ENCODE measurements around the gene PUDP. TPM values are rescaled to one million over a fixed set of nuclear protein-coding genes. Genes with fewer than 3 reads are reported as not detected.
"Not testable (repeated sequence)": the region's sequence is repeated elsewhere in the genome, so short reads cannot be mapped to it uniquely, and the experiment has no call there.

PUDP gene
- total RNA-seq, 1 donor from 2014 or later: 17.4 TPM

DNA sequence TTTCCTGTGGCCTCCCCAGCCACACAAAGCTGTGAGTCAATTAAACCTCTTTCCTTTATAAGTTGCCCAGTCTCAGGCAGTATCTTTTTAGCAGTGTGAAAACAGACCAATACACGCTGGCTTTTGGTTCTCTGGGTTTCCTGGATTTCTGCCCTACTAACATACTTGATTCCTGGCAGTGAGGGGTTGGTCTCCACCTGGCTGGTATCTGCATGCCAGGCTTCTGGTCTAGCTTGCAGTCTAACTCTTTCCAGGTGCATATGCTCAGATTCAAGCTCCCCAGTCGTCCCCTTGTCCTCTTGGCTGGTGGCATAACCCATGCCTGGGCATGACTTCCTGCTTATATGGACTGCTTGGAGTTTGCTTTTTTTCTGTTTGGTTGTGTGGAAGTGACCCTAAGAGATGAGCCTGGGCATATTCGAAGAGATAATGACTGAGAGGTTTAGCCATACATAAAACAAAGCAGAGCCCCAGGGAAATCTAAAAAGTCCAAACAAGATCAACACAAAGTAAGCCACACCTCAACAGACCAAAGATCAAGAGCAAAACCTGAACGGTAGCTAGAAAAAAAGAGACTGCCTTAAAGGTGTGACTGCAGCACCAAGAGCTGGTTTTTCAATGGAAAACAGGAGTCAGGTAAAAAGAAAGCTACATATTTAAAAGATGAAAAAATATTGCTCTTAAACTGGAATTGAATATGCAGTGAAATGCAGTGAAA lies 102.6 kb downstream of the PUDP start:
- H3K4me3 Mint-ChIP-seq: no peak overlapping the region
- H3K27me3 Mint-ChIP-seq: no peaks in the 10 kb centered on the region
- intact Hi-C loops (cut with micrococcal nuclease): no loop called here
- H3K9me3 Mint-ChIP-seq: peaks cover 4% of the 10 kb centered on the region
- no peaks in the 10 kb centered on the region for H3K4me1 Mint-ChIP-seq
- no peak overlapping the region for H3K27ac Mint-ChIP-seq
- peaks cover 11% of the 10 kb centered on the region for H3K36me3 Mint-ChIP-seq (ENCODE audit: low read depth)
- no peak for DNase-seq

- H3K36me3 Mint-ChIP-seq (ENCODE audit: low read depth); H3K27me3 Mint-ChIP-seq; H3K9me3 Mint-ChIP-seq; H3K4me1 Mint-ChIP-seq; H3K27ac Mint-ChIP-seq; H3K4me3 Mint-ChIP-seq; DNase-seq; intact Hi-C loops (cut with micrococcal nuclease): not testable (repeated sequence)
Observed at GRCh38 chrX:7043796-7044433, 104.0 kb downstream of the PUDP start.

GRCh38 chrX:7028246-7028645 lies 119.7 kb downstream of the PUDP start:
- H3K27ac Mint-ChIP-seq: no peak overlapping the region
- intact Hi-C loops (cut with micrococcal nuclease): no loop called here

DNA sequence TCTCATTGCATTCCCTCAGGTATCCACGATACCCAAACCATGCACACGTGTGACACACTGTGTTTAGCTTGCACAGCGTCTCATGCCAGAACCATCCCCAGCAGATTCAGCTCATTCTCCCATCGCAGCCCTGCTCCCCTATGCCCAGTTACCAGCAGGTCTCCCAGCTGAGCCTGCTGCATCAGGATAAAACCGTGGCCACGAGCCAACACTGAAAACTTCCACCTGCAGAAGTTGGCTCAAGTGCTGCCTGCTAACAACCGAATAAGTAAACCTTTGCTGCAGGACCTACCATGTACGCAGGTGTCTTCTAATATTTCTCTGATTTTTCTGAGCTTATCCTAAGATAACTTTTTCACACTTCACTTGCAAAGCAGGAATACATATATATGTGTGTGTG lies 120.9 kb downstream of the PUDP start:
- intact Hi-C loops (cut with micrococcal nuclease): no loop called here
- DNase-seq: no peak
- Mint-ChIP-seq H3K27me3 (no peaks in the 10 kb centered on the region), H3K36me3 (ENCODE audit: low read depth) (no peaks in the 10 kb centered on the region), H3K4me3 (no peak overlapping the region), H3K27ac (no peak overlapping the region), H3K9me3 (no peaks in the 10 kb centered on the region), H3K4me1 (no peaks in the 10 kb centered on the region)

More at GRCh38 chrX:7028246-7028645, 119.7 kb downstream of the PUDP start:
- DNase-seq: no peak
- no peaks in the 10 kb centered on the region for H3K4me1 Mint-ChIP-seq
- no peaks in the 10 kb centered on the region for H3K27me3 Mint-ChIP-seq
- H3K4me3 Mint-ChIP-seq: no peak overlapping the region
- no peaks in the 10 kb centered on the region for H3K9me3 Mint-ChIP-seq
- H3K36me3 Mint-ChIP-seq (ENCODE audit: low read depth): no peaks in the 10 kb centered on the region

GRCh38 chrX:7026365-7026764 lies 121.6 kb downstream of the PUDP start:
- H3K4me3 Mint-ChIP-seq; H3K27me3 Mint-ChIP-seq; H3K27ac Mint-ChIP-seq; H3K4me1 Mint-ChIP-seq; H3K9me3 Mint-ChIP-seq; intact Hi-C loops (cut with micrococcal nuclease); H3K36me3 Mint-ChIP-seq (ENCODE audit: low read depth); DNase-seq: not testable (repeated sequence)

DNA sequence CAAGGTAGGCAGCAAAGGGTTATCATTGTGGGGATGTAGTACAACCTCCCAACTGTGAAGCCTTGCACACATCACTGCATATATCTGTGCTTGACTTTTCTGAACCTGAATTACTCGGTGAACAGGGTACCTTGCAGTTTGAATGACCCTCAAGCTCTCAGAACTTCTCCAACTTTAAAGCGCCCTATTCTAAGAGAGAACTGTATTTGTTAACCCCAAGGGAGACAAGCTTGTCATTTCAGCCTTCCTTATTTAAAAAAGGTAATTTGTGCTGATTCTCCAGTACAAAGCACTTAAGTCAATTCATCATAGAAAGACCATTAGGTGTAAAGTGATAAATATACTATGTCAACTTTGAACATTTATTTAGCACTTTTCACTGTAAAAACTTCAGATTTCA lies 122.5 kb downstream of the PUDP start:
- no peak for DNase-seq
- Mint-ChIP-seq H3K27me3 (no peaks in the 10 kb centered on the region), H3K4me1 (no peaks in the 10 kb centered on the region), H3K27ac (no peak overlapping the region), H3K4me3 (no peak overlapping the region), H3K9me3 (no peaks in the 10 kb centered on the region), H3K36me3 (ENCODE audit: low read depth) (no peaks in the 10 kb centered on the region)
- intact Hi-C loops (cut with micrococcal nuclease): no loop called here

- H3K36me3 Mint-ChIP-seq (ENCODE audit: low read depth): no peaks in the 10 kb centered on the region
- H3K4me1 Mint-ChIP-seq: no peaks in the 10 kb centered on the region
- H3K9me3 Mint-ChIP-seq: no peaks in the 10 kb centered on the region
- intact Hi-C loops (cut with micrococcal nuclease): no loop called here
- no peak for DNase-seq
- no peak overlapping the region for H3K27ac Mint-ChIP-seq
- no peaks in the 10 kb centered on the region for H3K27me3 Mint-ChIP-seq
- no peak overlapping the region for H3K4me3 Mint-ChIP-seq
Observed at GRCh38 chrX:7024850-7025249, 123.1 kb downstream of the PUDP start.

GRCh38 chrX:7022996-7023395 lies 125.0 kb downstream of the PUDP start:
- intact Hi-C loops (cut with micrococcal nuclease); H3K27ac Mint-ChIP-seq; H3K4me1 Mint-ChIP-seq; H3K4me3 Mint-ChIP-seq; H3K27me3 Mint-ChIP-seq; H3K9me3 Mint-ChIP-seq; H3K36me3 Mint-ChIP-seq (ENCODE audit: low read depth); DNase-seq: not testable (repeated sequence)

- H3K4me3 Mint-ChIP-seq: no peak overlapping the region
- H3K27me3 Mint-ChIP-seq: no peaks in the 10 kb centered on the region
- H3K4me1 Mint-ChIP-seq: no peaks in the 10 kb centered on the region
- no peak overlapping the region for H3K27ac Mint-ChIP-seq
- no peak for DNase-seq
- intact Hi-C loops (cut with micrococcal nuclease): no loop called here
- no peaks in the 10 kb centered on the region for H3K9me3 Mint-ChIP-seq
- H3K36me3 Mint-ChIP-seq (ENCODE audit: low read depth): no peaks in the 10 kb centered on the region
Observed at GRCh38 chrX:7021991-7022390, 126.0 kb downstream of the PUDP start.

DNA sequence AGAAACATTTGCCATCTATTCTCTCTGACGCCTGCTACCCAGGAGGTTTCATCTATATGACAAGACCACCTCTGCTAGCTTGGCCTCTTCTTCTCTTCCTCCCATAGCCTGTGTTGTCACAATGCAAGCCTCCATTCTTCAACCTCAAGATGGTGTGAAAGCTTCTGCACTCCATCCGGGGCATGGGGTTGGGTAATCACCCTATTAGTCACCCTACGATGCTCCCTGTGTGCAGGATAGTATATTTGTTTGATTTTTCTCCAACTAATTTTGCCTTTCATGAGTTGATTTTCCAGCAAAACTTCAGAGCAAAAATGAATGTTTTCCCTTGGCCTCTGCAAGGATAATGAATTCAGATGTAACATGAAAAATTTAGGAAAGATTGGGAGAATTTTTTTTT lies 128.4 kb downstream of the PUDP start:
- Mint-ChIP-seq H3K27me3 (no peaks in the 10 kb centered on the region), H3K27ac (no peak overlapping the region), H3K4me1 (no peaks in the 10 kb centered on the region), H3K36me3 (ENCODE audit: low read depth) (no peaks in the 10 kb centered on the region), H3K9me3 (no peaks in the 10 kb centered on the region), H3K4me3 (no peak overlapping the region)
- no peak for DNase-seq
- intact Hi-C loops (cut with micrococcal nuclease): no loop called here

DNA sequence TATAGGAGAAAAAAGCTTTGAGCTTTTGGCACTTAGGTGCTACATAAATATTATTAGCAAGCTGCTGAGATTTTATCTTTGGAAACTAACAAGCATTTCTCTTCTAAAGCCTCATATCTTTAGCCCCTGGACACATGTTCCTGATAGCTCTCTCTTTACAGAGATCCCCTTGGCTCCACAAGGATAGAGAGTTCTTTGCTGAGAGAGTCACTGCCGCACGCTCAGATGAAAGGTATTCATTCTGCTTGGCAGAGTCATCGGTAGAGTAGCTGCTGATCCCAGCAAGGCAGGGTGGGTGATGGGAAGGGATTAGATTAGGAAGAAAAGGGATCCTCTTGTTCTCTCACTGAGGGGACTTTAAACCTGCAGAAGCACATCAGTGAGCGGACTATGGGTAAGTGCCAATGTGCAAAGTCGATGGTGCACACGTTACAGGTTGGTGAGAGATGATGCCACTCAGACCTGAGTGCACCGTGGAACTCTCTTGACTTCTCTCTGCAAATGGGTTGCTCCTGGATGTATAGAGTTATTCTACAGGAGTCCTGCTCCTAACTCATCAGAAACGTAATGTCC lies 135.6 kb downstream of the PUDP start:
- H3K27ac Mint-ChIP-seq; H3K9me3 Mint-ChIP-seq; H3K4me3 Mint-ChIP-seq; intact Hi-C loops (cut with micrococcal nuclease); DNase-seq; H3K4me1 Mint-ChIP-seq; H3K27me3 Mint-ChIP-seq; H3K36me3 Mint-ChIP-seq (ENCODE audit: low read depth): not testable (repeated sequence)

DNA sequence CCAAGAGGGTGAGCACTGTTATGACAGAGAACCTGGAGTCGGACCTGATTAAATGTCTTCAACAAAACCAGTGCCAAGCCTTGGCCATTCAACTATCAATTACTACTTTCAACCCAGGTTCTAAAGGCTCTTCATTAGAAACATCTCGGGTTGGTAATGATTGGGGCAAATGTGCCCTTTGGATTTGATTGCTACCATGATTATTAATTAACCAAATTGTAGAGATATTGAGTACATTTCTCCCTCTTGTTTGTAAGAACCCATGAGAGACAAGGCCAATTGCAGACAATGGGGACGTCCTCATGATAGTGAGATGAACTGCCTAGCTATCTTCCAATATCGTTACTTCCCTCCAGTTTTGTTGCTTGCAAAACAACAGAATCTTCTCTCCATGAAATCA lies 137.1 kb downstream of the PUDP start:
- H3K4me3 Mint-ChIP-seq; H3K36me3 Mint-ChIP-seq (ENCODE audit: low read depth); H3K9me3 Mint-ChIP-seq; DNase-seq; H3K4me1 Mint-ChIP-seq; H3K27me3 Mint-ChIP-seq; intact Hi-C loops (cut with micrococcal nuclease); H3K27ac Mint-ChIP-seq: not testable (repeated sequence)

DNA sequence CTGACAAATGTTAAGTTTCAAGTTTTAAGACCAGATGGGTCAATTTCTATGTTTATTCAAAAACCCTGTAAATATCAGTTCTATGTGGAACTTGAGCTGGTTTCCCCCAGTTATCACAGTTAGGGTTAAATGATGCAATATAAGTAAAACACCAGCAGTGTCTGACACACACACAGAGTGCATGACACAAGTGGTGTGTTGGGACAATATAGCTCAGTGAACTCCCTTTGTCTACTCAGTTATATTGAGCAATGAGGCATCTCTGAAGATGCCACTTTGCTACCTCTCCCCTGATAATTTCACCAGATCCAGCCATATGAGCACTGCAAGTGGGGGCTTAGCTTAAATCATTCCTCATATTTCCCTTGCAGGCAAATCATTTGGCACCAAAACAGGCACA lies 140.6 kb downstream of the PUDP start:
- H3K9me3 Mint-ChIP-seq; H3K27ac Mint-ChIP-seq; H3K27me3 Mint-ChIP-seq; H3K4me1 Mint-ChIP-seq; intact Hi-C loops (cut with micrococcal nuclease); H3K4me3 Mint-ChIP-seq; H3K36me3 Mint-ChIP-seq (ENCODE audit: low read depth); DNase-seq: not testable (repeated sequence)

All from activated CD4-positive, alpha-beta T cell treated with anti-CD3 and anti-CD28 coated beads, Interleukin-2, amount 10 ng/mL, durations not matched to agents 24 days and 14 days (primary cell).